Immature natural killer cell (primary cell): ENCODE results near the gene MTNR1A. TPM values are rescaled to one million over a fixed set of nuclear protein-coding genes. Genes with fewer than 3 reads are reported as not detected.

Experiments used
- DNase-seq, 3 donors: peaks; one replicate each; pipeline ENCODE4 v3.0.0; 2022; ENCODE audit warnings: mixed read lengths in 1 of 3
- H3K27ac Mint-ChIP-seq, 6 donors: one replicate each; pipeline ENCODE4 v1.8.0; 2020; ENCODE audit warnings: mixed read lengths in 6 of 6, mild to moderate bottlenecking in 5 of 6, inconsistent platforms in 4 of 6, moderate library complexity in 3 of 6
- H3K27me3 Mint-ChIP-seq, 3 donors: one replicate each; pipeline ENCODE4 v1.8.0; 2020 to 2021; ENCODE audit warnings: low read depth in 3 of 3, mild to moderate bottlenecking in 3 of 3, mixed read lengths in 3 of 3, moderate library complexity in 3 of 3, inconsistent platforms in 1 of 3
- H3K36me3 Mint-ChIP-seq, 3 donors: one replicate each; pipeline ENCODE4 v1.8.0; 2020; ENCODE audit warnings: mixed read lengths in 3 of 3, inconsistent platforms in 2 of 3, mild to moderate bottlenecking in 2 of 3
- H3K4me1 Mint-ChIP-seq, 2 donors: one replicate each; pipeline ENCODE4 v1.8.0; 2020; ENCODE audit warnings: inconsistent platforms in 2 of 2, mild to moderate bottlenecking in 2 of 2, mixed read lengths in 2 of 2, moderate library complexity in 1 of 2
- H3K4me3 Mint-ChIP-seq, 5 donors: one replicate each; pipeline ENCODE4 v1.8.0; 2020; ENCODE audit warnings: mild to moderate bottlenecking in 5 of 5, mixed read lengths in 5 of 5, inconsistent platforms in 3 of 5, moderate library complexity in 3 of 5
- H3K9me3 Mint-ChIP-seq, 6 donors: one replicate each; pipeline ENCODE4 v1.8.0; 2020; ENCODE audit warnings: mild to moderate bottlenecking in 6 of 6, mixed read lengths in 6 of 6, inconsistent platforms in 4 of 6, moderate library complexity in 3 of 6
- polyA plus RNA-seq, 3 donors: library from polyadenylated mRNA; unstranded; fragments of 300-500 nt; fragmentation: Illumina TruSeq; gene quantifications; one replicate each; pipeline ENCODE4 v1.2.3, GENCODE V29; 2021

MTNR1A gene
- polyA plus RNA-seq, 3 donors from 2014 or later, result not detected

DNA sequence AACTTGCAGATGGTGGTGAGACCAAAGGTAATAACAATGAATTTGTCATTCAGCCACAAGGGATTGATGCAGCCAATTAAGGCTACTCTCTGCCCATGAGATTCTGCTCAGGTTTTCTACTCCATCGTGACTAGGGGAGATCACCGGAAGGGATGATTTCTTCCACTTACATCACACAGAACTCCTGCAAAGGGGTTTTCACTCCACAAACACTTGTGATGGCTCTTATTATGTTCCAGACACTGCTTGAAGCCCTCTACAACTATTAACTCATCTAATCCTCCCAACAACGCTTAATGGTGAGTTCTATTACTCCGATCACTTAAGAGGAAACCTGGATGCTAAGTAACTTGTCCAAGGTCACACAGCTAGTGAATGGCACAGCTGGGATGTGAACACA is 55.9 kb downstream of the MTNR1A start:
- peaks cover 0 to 23% (median 11%) of the 10 kb centered on the region in 6 donors for H3K9me3 Mint-ChIP-seq
- no peak for DNase-seq
- peaks cover 0 to 2% (median 0%) of the 10 kb centered on the region in 3 donors for H3K27me3 Mint-ChIP-seq
- H3K27ac Mint-ChIP-seq, result no peak overlapping the region
- H3K4me3 Mint-ChIP-seq, result no peak overlapping the region
- no peaks in the 10 kb centered on the region for H3K4me1 Mint-ChIP-seq
- no peaks in the 10 kb centered on the region for H3K36me3 Mint-ChIP-seq

- H3K27ac Mint-ChIP-seq, result no peak overlapping the region
- H3K4me1 Mint-ChIP-seq, result no peaks in the 10 kb centered on the region
- H3K9me3 Mint-ChIP-seq, result peaks cover 4 to 26% (median 12%) of the 10 kb centered on the region in 6 donors
- no peaks in the 10 kb centered on the region for H3K27me3 Mint-ChIP-seq
- no peak for DNase-seq
- H3K4me3 Mint-ChIP-seq, result no peak overlapping the region
- H3K36me3 Mint-ChIP-seq, result no peaks in the 10 kb centered on the region
Observed at GRCh38 chr4:186497043-186497442, 58.3 kb downstream of the MTNR1A start.

DNA sequence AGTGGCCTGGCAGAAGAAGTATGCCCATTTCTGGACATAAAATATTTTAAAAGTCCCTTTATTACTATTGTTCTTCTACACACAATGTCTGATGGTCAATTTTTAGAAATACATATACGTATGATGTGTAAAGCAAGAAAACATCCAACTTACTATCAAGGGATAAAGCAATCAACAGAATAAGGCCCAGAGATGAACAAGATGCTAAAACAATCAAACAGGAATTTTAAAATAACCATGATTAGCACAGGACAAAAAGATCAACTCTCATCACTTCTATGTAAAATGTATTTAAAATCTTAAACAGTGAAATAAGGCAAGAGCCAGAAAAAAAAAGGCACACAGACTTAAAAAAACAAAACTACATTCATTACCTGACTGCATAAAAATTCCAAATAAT is 60.9 kb downstream of the MTNR1A start:
- Mint-ChIP-seq H3K27ac (no peak overlapping the region), H3K9me3 (peaks cover 7 to 30% (median 15%) of the 10 kb centered on the region in 6 donors), H3K4me1 (no peaks in the 10 kb centered on the region), H3K4me3 (no peak overlapping the region), H3K36me3 (no peaks in the 10 kb centered on the region), H3K27me3 (peaks cover 0 to 1% (median 0%) of the 10 kb centered on the region in 3 donors)
- no peak for DNase-seq

DNA sequence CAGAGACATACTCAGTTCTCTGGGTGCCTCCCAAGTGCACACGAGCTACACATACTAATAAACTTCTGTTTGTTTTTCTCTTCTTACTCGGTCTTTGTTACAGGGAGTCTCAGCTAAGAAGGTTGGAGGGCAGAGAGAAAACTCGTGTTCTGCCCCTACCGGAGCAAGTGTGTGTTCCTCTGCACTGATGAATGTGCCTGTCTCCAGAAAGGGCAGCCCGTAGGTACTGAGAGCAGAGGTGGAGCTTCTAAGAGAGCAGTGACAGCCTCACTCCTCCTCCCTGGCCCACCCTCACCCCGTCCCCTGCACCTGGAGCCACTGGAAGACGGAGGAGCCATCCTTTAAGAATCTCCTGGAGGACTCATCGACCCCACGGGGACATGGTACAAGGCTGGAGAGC is 67.6 kb downstream of the MTNR1A start:
- Mint-ChIP-seq H3K36me3 (no peaks in the 10 kb centered on the region), H3K4me3 (no peak overlapping the region), H3K27ac (no peak overlapping the region), H3K27me3 (peaks cover 1 to 5% (median 2%) of the 10 kb centered on the region in 3 donors), H3K9me3 (peaks cover 4 to 22% (median 11%) of the 10 kb centered on the region in 6 donors), H3K4me1 (no peaks in the 10 kb centered on the region)
- no peak for DNase-seq

- Mint-ChIP-seq H3K9me3 (peaks cover 2 to 13% (median 7%) of the 10 kb centered on the region in 6 donors), H3K36me3 (no peaks in the 10 kb centered on the region), H3K27ac (no peak overlapping the region), H3K4me1 (no peaks in the 10 kb centered on the region), H3K4me3 (no peak overlapping the region), H3K27me3 (peaks cover 0 to 6% (median 2%) of the 10 kb centered on the region in 3 donors)
- no peak for DNase-seq
Observed at GRCh38 chr4:186486172-186486571, 69.2 kb downstream of the MTNR1A start.

DNA sequence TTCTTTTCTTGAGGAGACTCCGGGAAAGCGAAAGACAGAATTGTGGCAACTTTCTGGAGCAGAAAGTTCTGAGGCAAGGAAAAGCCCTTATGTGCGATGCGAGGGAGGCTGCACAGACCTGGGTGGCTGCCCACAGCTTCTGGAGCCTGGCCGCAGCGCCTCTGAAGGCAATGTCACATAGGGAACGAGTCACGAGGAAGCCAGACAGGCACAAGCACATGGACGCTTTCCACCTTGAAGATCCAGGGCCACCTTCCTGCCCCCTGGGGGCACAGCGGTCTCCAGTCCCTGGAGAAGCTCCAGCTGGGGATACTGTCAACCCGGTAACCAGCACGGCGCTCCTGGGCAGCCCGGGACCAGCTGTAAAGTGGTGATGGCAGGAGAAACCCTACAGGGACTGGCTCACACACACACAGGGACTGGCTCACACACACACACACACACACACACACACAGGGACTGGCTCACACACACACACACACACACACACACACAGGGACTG is 69.8 kb downstream of the MTNR1A start:
- no peak overlapping the region for H3K27ac Mint-ChIP-seq
- DNase-seq, result no peak
- peaks cover 0 to 10% (median 4%) of the 10 kb centered on the region in 6 donors for H3K9me3 Mint-ChIP-seq
- no peaks in the 10 kb centered on the region for H3K4me1 Mint-ChIP-seq
- H3K27me3 Mint-ChIP-seq, result peaks cover 0 to 6% (median 2%) of the 10 kb centered on the region in 3 donors
- H3K4me3 Mint-ChIP-seq, result no peak overlapping the region
- no peaks in the 10 kb centered on the region for H3K36me3 Mint-ChIP-seq

GRCh38 chr4:186485150-186485549 is 70.2 kb downstream of the MTNR1A start:
- H3K4me1 Mint-ChIP-seq, result no peaks in the 10 kb centered on the region
- no peaks in the 10 kb centered on the region for H3K36me3 Mint-ChIP-seq
- DNase-seq, result no peak
- no peak overlapping the region for H3K4me3 Mint-ChIP-seq
- no peak overlapping the region for H3K27ac Mint-ChIP-seq
- peaks cover 0 to 6% (median 2%) of the 10 kb centered on the region in 3 donors for H3K27me3 Mint-ChIP-seq
- peaks cover 0 to 6% (median 2%) of the 10 kb centered on the region in 6 donors for H3K9me3 Mint-ChIP-seq

DNA sequence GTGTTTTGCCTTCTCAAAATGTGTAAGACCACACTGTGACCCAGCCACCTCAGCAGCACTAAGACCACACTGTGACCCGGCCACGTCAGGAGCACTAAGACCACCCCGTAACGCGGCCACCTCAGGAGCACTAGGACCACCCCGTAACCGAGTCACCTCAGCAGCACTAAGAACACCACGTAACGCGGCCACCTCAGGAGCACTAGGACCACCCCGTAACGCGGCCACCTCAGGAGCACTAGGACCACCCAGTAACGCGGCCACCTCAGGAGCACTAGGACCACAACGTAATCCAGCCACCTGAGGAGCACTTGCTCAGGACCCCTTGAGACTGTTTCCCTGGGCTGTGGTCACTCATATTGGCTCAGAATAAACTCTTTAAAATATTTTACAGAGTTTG is 71.7 kb downstream of the MTNR1A start:
- no peak overlapping the region for H3K4me3 Mint-ChIP-seq
- peaks cover 0 to 6% (median 0%) of the 10 kb centered on the region in 3 donors for H3K27me3 Mint-ChIP-seq
- DNase-seq, result no peak
- H3K36me3 Mint-ChIP-seq, result no peaks in the 10 kb centered on the region
- no peaks in the 10 kb centered on the region for H3K4me1 Mint-ChIP-seq
- peaks cover 0 to 6% (median 1%) of the 10 kb centered on the region in 6 donors for H3K9me3 Mint-ChIP-seq
- no peak overlapping the region for H3K27ac Mint-ChIP-seq

Other genes with a start within 250 kb of the MTNR1A start
- gene FAT1, start 168.3 kb upstream of the MTNR1A start, polyA plus RNA-seq, result not detected